Iris pigment epithelial cell (primary cell): Measurements from ENCODE around the gene STUM.

Experiments
- DNase-seq: peaks from one replicate; pipeline ENCODE4 v3.0.0-alpha.2; 2011; ENCODE audit warnings: low read depth

STUM gene

GRCh38 chr1:226562989-226563388 lies 14.4 kb downstream of the STUM start:
- DNase-seq, result no peak

- no peak for DNase-seq
Observed at GRCh38 chr1:226563666-226564065, 15.1 kb downstream of the STUM start.

GRCh38 chr1:226565476-226565875 lies 16.9 kb downstream of the STUM start:
- DNase-seq, result no peak

- no peak for DNase-seq
Observed at GRCh38 chr1:226566234-226566633, 17.7 kb downstream of the STUM start.

- no peak for DNase-seq
Observed at GRCh38 chr1:226566760-226567159, 18.2 kb downstream of the STUM start.

GRCh38 chr1:226568077-226568831 lies 19.7 kb downstream of the STUM start:
- DNase-seq, result no peak

- no peak for DNase-seq
Observed at GRCh38 chr1:226568975-226569741, 20.6 kb downstream of the STUM start.

- no peak for DNase-seq
Observed at GRCh38 chr1:226569879-226570547, 21.4 kb downstream of the STUM start.

GRCh38 chr1:226571893-226572292 lies 23.3 kb downstream of the STUM start:
- DNase-seq, result no peak

- DNase-seq, result no peak
Observed at GRCh38 chr1:226572325-226572726, 23.8 kb downstream of the STUM start.

GRCh38 chr1:226574044-226574443 lies 25.5 kb downstream of the STUM start:
- DNase-seq, result no peak

- DNase-seq, result no peak
Observed at GRCh38 chr1:226574591-226575435, 26.2 kb downstream of the STUM start.

- DNase-seq, result no peak
Observed at GRCh38 chr1:226575436-226575720, 26.8 kb downstream of the STUM start.

GRCh38 chr1:226575739-226576378 lies 27.3 kb downstream of the STUM start:
- no peak for DNase-seq

GRCh38 chr1:226576601-226577000 lies 28.0 kb downstream of the STUM start:
- no peak for DNase-seq

- no peak for DNase-seq
Observed at GRCh38 chr1:226577401-226578180, 29.0 kb downstream of the STUM start.

GRCh38 chr1:226578946-226579578 lies 30.5 kb downstream of the STUM start:
- no peak for DNase-seq

GRCh38 chr1:226579781-226580323 lies 31.3 kb downstream of the STUM start:
- DNase-seq, result no peak

GRCh38 chr1:226580625-226581270 lies 32.2 kb downstream of the STUM start:
- DNase-seq, result no peak
